GM19455 (cell line): Measurements from ENCODE around the gene VAV1.
"Not testable (repeated sequence)": the region's sequence is repeated elsewhere in the genome, so short reads cannot be mapped to it uniquely, and the experiment has no call there.

Experiments used
- ATAC-seq: cut with Tn5 transposase; IDR thresholded peaks from one replicate; pipeline ENCODE4 v1.9.1; 2021; ENCODE audit not compliant: unreplicated experiment

The VAV1 gene

DNA sequence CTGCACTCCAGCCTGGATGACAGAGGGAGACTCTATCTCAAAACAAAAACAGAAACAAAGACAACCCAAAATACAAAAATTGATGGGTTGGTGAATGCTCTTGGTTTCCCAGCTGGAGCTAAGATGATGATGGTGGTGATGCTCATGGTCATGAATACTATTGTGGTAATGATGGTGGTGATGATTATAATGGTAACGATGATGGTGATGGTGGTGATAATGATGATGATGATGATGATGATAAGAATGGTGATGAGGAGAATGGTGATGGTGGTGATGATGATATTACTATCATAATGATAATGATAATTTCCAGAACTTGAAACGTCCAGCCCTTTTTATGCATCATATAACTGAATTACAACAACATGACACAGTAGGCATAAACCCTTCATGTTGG is 40.1 kb downstream of the VAV1 start:
- no peak for ATAC-seq

DNA sequence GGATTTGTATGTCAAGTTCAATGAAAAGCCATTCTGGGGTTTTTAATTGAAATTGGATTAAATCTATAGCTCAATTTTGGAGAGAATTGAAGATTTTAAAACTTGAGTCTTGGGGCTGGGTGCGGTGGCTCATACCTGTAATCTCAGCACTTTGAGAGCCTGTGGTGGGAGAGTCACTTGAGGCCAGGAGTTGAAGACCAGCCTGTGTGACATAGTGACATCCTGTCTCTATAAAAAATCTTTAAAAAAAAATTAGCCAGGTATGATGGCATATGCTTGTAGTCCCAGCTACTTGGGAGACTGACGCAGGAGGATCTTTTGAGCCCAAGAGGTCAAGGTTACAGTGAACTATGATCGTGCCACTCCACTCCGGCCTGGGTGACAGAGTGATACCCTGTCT is 41.2 kb downstream of the VAV1 start:
- no peak for ATAC-seq

DNA sequence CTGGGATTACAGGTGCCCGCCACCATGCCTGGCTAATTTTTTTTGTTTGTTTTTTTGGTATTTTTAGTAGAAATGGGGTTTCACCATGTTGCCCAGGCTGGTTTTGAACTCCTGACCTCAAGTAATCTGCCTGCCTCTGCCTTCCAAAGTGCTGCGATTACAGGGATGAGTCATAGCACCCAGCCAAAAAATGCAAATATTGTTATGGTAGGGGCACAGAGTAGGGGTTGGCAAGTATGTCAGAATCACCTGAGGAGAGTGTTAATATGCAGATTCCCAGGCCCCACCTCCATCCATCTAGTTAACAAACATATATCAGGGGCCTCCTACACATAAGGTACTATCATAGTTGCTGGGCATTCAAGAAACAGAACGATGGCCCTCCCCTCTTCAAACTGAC is 44.7 kb downstream of the VAV1 start:
- ATAC-seq: no peak

DNA sequence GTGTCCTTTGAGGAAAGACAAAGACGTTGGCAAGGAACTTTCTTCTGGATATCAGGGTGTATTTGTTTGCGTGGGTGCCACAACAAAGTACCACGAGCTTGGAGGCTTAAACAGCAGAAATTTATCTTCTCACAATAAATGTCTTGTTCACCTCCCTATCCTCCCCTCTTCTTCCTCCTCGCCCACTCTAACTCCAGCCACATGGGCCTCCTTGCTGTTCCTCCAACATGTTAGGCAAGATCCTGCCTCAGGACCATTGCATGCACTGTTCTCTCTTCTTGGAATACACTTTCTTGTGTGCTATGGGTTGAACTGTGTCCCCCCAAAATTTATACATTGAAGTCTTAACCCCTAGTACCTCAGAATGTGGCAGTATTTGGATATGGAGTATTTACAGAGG is 45.7 kb downstream of the VAV1 start:
- ATAC-seq: no peak

DNA sequence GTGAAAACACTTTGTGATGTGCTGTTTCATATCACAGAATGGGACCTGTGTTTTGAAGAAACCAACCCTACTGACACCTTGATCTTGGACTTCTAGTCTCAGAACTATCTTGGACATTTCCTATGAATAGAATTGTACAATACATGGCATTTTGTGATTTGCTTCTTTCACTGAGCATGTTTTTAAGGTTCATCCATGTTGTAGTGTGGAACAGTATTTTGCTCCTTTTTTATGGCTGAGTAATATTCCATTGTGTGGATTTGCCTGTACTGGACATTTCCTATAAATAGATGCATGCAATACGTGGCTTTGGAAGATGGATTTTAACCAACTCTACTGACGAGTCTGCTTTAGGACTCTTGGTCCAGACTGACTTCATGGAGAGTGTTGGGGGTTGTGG is 46.8 kb downstream of the VAV1 start:
- ATAC-seq: no peak

DNA sequence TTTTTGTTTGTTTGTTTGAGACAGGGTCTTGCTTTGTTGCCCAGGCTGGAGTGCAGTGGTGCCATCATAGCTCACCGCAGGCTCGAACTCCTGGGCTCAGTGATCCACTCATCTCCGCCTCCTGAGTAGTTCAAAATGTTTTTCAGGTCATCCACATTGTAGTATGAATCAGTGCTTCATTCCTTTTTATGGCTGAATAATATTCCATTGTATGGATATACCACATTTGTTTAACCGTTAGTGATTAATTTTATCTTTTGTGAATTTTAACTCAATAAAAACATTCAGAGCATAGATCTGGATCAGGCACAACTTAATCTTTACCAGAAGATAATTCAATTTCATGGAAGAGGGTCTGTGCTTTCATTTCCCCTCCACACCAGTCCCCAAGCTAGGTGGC is 47.7 kb downstream of the VAV1 start:
- ATAC-seq: no peak

DNA sequence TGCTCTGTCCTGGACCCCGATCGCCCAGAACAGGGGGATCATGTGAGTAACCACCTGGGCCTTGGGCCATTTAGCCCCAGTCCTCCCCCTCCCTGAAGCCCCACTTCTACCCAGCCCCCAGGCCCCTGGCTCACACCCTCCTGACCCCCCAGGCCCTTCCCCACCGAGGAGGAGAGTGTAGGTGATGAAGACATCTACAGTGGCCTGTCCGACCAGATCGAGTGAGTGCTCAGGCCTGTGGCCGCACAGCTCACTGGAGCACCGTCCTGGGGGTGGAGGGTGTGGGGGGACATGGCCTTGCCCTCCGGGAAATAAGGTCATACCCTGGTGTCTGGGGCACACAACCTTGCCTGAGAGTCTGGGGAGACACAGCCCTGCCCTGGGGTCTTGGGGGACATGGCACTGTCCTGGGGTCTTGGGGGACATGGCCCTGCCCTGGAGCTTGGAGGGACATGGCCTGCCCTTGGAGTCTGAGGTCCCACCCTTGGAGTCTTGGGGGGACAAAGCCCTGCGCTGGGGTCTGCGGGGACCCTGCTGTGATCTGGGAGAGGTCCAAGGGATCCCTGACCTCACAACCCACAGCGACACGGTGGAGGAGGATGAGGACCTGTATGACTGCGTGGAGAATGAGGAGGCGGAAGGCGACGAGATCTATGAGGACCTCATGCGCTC is 49.3 kb downstream of the VAV1 start:
- no peak for ATAC-seq

DNA sequence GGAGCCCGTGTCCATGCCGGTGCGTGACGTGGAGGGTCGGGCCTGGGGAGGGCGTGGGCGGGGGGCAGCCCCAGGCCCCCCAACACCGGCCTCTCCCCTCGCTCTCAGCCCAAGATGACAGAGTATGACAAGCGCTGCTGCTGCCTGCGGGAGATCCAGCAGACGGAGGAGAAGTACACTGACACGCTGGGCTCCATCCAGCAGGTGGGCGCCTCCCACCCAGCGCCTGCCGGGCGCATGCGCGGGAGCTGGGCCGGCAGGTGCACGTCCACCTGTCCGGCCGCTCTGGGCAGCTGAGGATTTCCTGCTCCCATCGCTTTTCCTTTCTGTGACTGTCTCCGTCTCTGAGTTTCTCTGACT is 49.8 kb downstream of the VAV1 start:
- ATAC-seq: no peak

DNA sequence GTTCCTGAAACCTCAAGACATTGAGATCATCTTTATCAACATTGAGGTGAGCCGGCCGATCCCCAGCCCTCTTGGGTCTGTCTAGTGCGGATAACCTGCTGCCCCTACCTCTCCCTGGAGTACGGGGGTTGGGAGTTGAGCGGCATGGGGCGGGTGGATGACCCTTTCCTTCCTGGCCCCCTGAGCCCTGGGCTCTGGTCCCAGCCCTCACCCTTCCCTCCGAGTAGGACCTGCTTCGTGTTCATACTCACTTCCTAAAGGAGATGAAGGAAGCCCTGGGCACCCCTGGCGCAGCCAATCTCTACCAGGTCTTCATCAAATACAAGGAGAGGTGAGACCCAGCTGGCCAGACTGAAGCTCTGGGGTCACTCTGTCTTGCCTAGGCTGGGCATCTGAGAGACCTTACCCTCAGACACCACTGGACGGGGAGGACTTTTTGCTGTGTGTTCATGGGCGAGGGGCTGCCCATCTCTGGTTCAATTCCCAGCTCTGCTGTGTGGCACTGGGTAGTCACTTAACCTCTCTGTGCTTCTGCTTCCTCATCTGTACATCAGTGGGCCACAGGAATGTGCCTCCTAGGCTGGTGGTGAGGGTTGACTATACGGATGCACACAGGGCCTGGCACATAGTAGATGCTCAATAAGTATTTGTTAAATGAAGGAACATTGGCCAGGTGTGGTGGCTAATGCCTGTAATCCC is 52.7 kb downstream of the VAV1 start:
- ATAC-seq: no peak

DNA sequence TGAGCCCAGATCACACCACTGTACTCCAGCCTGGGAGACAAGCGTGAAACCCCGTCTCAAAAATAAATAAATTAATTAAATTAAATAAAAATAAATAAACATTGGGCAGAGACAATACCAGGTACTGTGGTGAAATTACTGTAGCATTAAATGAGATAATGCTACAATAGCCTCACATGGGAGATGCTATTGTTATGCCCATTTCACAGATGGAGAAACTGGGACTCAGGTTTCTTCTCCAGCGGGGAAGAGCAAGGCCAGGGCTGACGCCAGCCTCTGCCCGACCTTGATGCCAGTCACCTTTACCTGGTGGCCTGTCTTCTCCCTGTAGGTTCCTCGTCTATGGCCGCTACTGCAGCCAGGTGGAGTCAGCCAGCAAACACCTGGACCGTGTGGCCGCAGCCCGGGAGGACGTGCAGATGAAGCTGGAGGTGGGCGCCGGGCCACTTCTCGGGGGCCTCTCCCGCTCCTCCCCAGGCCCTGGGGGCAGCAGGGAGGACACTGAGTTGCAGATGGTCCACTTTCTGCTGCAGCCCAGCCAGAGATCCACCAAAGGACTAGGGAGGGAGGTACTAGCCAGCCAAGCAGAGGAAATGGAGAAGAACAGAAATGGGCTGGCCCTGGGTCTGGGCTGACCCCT is 53.9 kb downstream of the VAV1 start:
- ATAC-seq: no peak

DNA sequence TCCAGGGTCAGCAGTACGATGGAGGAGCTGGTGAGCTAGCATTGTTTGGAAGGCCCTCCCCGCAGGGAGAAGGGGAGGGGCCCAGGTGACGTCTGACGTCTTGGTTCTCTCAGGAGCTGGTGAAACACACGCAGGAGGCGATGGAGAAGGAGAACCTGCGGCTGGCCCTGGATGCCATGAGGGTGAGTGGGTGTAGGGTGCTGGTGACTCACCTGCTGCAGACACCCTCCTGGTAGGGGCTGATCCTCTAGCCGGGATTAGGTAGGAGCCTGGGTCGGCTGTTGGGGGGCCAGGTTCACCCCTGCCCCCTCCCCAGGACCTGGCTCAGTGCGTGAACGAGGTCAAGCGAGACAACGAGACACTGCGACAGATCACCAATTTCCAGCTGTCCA is 55.8 kb downstream of the VAV1 start:
- ATAC-seq: no peak

DNA sequence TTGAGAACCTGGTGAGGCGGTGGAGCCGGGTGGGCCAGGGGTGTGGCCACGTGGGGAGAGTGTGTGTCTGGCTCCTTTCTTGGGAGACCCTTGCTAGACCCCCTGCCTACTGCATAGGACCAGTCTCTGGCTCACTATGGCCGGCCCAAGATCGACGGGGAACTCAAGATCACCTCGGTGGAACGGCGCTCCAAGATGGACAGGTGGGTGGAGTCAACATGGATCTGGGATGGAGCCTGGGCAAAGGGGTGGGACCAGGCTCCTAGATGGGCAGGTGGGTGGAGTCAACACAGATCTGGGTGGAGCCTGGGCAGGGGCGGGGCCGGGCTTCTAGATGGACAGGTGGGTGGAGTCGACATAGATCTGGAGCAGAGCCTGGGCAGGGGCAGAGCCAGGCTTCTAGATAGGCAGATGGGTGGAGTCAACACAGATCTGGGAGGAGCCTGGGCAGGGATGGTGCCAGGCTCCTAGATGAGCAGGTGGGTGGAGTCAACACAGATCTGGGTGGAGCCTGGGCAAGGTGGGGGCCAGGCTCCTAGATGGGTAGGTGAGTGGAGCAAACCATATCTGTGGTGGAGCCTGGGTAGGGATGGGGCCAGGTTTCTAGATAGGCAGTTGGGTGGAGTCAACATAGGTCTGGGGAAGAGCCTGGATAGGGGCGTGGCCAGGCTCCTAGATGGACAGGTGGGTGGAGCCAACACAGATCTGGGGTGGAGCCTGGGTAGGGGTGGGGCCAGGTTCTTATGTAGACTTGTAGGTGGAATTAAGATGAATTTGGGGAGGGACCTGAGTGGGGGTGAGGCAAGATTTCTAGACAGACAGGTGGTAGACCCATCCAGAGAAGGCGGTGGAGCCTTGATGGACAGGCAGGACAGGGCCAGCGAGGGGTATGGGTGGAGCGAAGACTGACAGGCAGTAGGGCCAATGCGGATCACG is 56.5 kb downstream of the VAV1 start:
- ATAC-seq: no peak

DNA sequence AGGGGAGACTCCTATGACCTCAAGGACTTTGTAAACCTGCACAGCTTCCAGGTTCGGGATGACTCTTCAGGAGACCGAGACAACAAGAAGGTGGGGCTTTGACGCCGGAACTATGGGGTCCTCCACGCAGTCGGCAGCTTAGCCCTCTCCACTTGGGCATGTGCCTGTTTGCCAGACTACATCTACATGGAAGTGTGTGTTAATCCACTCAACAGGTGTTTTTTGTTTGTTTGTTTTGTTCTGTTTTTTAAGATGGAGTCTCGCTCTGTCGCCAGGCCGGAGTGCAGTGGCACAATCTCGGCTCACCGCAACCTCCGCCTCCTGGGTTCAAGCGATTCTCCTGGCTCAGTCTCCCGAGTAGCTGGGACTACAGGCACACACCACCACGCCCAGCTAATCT is 57.3 kb downstream of the VAV1 start:
- not testable (repeated sequence) for ATAC-seq

DNA sequence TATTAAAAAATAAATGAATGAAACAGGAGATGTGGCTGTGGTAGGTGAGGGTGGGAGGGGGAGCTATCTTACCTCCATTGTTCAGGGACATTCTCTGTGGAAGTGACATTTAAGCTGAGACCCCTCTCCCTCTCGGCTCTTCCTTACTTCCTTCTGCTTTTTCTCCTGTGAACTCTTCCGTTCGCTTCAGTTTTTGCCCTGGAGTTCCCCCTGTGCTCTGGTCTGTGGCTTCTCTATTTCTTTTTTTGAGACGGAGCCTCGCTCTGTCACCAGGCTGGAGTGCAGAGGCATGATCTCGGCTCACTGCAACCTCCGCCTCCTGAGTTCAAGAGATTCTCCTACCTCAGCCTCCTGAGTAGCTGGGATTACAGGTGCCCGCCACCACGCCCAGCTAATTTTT is 58.6 kb downstream of the VAV1 start:
- not testable (repeated sequence) for ATAC-seq

DNA sequence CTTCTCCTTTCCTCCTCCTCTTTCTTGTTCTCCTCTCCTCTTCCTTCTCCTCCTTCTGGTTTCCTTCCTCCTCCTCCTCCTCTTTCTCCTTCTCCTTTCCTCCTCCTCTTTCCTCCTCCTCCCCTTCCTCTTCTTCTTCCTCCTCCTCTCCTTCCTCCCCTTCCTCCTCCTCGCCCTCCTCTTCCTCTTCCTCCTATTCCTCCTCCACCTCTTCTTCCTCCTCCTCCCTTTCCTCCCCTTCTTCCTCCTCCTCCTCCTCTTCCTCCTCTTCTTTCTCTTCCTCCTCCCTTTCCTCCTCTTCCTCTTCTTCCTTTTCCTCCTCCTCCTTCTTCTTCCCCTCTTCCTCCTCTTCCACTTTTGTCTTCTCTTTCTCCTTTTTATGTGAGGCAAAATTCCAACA is 59.9 kb downstream of the VAV1 start:
- ATAC-seq: no peak

DNA sequence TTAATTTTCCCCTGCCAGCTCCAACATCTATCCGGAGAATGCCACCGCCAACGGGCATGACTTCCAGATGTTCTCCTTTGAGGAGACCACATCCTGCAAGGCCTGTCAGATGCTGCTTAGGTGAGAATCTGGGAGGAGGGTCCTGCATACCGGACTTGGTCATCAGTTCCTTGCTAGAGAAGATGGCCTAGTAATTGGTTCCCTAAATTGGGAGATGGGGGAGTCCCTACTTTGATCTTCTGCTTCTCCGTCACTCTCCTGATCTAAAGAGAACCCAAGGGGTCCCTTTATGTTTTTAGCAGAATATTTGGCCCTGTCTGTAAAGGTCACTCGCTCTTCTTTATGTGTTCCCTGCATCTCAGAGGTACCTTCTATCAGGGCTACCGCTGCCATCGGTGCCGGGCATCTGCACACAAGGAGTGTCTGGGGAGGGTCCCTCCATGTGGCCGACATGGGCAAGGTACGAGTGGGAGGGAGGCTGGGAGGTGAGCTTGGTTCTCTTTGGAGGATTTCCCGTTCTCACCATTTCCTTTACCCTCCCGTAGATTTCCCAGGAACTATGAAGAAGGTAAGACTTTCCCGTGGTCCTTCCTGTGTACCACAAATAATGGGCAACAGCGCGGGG is 60.8 kb downstream of the VAV1 start:
- ATAC-seq: no peak

DNA sequence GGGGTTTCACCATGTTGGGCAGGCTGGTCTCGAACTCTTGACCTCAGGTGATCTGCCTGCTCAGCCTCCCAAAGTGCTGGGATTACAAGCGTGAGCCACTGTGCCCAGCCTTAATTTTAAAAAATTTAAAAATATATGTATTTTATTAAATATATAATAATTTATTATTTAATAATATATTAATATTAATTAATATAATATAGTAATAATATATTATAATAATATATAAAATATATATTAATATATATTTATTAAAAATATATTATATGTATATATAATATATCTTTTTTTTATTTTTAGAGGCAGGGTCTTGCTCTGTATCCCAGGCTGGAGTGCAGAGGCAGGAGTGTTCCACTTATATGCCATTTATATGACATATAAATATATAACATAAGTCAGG is 61.9 kb downstream of the VAV1 start:
- no peak for ATAC-seq

DNA sequence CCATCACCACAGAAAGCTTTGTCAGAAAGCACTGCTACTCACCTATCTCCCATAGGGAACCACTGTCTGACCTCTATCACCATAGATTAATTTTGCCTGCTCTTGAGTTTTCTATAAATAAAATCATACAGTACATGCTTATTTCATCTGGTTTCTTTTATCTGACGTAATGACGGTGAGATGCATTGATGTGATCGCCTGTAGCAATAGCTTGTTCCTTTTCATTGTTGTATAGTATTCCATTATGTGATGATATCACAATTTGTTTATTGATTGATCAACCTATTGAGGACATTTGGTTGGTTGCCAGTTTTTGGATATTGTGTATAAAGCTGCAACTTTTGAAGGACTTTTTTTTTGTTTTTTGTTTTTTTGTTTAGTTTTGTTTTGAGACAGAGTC is 63.0 kb downstream of the VAV1 start:
- no peak for ATAC-seq

DNA sequence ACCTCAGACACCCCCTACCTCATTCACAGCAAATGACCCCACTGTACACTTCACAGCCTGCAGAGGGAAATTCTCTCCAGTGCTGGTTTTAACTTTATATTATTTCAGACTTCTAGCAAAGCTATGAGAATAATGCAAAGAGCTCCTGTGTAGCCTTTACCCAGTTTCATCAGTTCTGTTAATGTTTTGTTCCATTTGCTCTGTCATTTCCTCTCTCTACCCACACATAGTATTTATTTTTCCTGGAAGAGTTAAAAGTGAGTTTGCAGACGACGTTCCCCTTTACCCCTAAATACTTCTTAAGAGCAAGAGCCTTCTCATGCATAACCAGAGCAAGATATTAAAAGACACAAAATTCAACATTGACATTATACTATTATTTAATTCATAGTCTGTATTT is 65.0 kb downstream of the VAV1 start:
- no peak for ATAC-seq

DNA sequence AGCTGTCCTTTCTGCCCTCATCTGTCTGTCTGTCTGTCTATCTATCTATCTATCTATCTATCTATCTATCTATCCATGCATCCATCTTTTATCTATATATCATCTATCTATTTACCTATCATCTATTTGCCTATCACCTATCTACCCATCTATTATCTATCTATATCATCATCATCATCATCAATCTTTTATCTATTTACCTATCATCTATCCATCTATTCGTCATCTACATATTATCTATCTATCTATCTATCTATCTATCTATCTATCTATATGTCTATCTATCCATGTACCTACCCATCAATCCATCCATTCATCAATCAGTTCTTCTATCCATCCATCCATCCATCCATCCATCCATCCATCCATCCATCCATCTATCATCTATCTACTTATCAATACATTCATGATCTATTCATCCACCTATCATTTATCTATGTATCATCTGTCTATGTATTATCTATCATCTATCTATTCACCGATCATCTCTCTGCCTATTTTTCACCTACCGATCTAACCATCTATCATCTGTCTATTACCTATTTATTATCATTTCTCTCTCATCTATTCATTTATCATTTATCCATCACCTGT is 65.7 kb downstream of the VAV1 start:
- no peak for ATAC-seq
